ENCODE results near the gene HVCN1.

GRCh38 chr12:110697236-110697635, 8.3 kb upstream of the HVCN1 start:
- TF ChIP-seq, protein P1, sequence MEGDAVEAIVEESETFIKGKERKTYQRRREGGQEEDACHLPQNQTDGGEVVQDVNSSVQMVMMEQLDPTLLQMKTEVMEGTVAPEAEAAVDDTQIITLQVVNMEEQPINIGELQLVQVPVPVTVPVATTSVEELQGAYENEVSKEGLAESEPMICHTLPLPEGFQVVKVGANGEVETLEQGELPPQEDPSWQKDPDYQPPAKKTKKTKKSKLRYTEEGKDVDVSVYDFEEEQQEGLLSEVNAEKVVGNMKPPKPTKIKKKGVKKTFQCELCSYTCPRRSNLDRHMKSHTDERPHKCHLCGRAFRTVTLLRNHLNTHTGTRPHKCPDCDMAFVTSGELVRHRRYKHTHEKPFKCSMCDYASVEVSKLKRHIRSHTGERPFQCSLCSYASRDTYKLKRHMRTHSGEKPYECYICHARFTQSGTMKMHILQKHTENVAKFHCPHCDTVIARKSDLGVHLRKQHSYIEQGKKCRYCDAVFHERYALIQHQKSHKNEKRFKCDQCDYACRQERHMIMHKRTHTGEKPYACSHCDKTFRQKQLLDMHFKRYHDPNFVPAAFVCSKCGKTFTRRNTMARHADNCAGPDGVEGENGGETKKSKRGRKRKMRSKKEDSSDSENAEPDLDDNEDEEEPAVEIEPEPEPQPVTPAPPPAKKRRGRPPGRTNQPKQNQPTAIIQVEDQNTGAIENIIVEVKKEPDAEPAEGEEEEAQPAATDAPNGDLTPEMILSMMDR (IDR thresholded peaks at IDR 0.05), result no peak
- TF ChIP-seq POLR2AphosphoS5 (IDR thresholded peaks at IDR 0.05), result no peak
